HG02798 (cell line): ENCODE measurements around the gene TPBGL.

ENCODE experiments used
- ATAC-seq: cut with Tn5 transposase; IDR thresholded peaks from one replicate; pipeline ENCODE4 v1.9.1; 2021; ENCODE audit warnings: mild to moderate bottlenecking; ENCODE audit not compliant: unreplicated experiment, poor library complexity

The TPBGL gene

GRCh38 chr11:75208446-75208845 is 32.1 kb upstream of the TPBGL start:
- no peak for ATAC-seq

- no peak for ATAC-seq
These were observed 28.2 kb upstream of the TPBGL start for GRCh38 chr11:75212411-75212810.

- ATAC-seq: no peak
These were observed 26.2 kb upstream of the TPBGL start for GRCh38 chr11:75214411-75214821.

GRCh38 chr11:75214843-75215242 is 25.7 kb upstream of the TPBGL start:
- ATAC-seq: no peak

- no peak for ATAC-seq
These were observed 20.7 kb upstream of the TPBGL start for GRCh38 chr11:75219869-75220268.

GRCh38 chr11:75223954-75224643 is 16.5 kb upstream of the TPBGL start:
- no peak for ATAC-seq

GRCh38 chr11:75225794-75226193 is 14.8 kb upstream of the TPBGL start:
- ATAC-seq: no peak

- no peak for ATAC-seq
These were observed 11.1 kb upstream of the TPBGL start for GRCh38 chr11:75229466-75229865.

GRCh38 chr11:75230621-75231020 is 10.0 kb upstream of the TPBGL start:
- ATAC-seq: no peak

GRCh38 chr11:75233754-75234172 is 6.8 kb upstream of the TPBGL start:
- no peak for ATAC-seq

GRCh38 chr11:75236062-75236461 is 4.5 kb upstream of the TPBGL start:
- ATAC-seq: no peak

GRCh38 chr11:75237050-75237449 is 3.5 kb upstream of the TPBGL start:
- ATAC-seq: no peak

- ATAC-seq: no peak
These were observed 1.8 kb upstream of the TPBGL start for GRCh38 chr11:75238595-75239440.

GRCh38 chr11:75239531-75240290 is 863 bp upstream of the TPBGL start:
- no peak for ATAC-seq

- peak; percentile 89 for ATAC-seq
These were observed 697 bp downstream of the TPBGL start for GRCh38 chr11:75241036-75241905.

- peak; percentile 10 for ATAC-seq
These were observed 1.5 kb downstream of the TPBGL start for GRCh38 chr11:75241906-75242644.

- no peak for ATAC-seq
These were observed 2.4 kb downstream of the TPBGL start for GRCh38 chr11:75242722-75243600.

- ATAC-seq: no peak
These were observed 3.7 kb downstream of the TPBGL start for GRCh38 chr11:75244052-75244814.
